ENCODE results near the gene DNASE2.
A peak's percentile ranks its signal among the peaks of the same experiment; 100 is the strongest.

Gene DNASE2

DNA sequence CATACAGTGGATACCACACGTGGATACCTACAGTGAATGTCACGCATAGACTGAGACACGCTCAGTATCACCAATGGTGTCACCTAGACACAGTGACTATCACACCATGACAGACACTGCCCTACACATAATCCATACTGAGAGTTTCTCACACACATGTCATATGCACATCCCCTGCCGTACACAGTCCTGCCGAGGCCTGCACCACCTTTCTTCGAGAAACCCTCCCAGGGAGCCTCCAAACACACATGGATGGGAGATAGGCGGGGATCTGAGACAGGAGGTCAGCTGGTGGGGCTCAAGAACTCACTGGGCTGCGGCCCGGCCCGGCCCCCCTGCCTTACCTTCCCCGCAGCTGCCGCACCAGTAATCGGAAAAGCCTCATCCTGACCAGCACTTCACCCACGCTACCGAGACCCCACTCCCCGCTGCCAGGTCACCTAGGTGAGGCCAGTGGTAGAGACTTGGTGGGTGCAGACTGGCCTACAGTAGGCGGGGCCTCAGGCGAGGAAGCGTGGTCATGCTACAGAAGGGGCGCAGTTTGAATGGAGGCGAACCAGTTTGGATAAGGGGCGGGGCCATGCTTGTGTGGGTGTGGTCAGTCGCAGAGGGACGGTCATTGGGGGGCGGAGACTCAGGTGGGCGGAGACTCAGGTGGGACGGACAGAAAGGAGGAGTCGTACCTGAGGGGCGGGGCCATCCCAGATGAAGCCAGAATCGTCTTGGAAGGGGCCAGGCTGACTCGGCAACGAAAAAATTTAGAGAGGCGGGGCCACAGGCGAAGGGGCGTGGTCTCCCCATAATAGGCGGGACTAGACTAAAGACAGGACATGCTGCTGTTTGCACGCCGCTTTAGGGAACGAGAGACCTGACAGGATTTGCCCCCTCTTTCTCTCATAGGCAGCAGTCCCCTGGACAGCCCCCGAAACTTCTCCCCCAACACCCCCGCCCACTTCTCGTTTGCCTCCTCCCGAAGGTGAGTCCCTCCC, 40.9 kb downstream of the DNASE2 start:
- Histone ChIP-seq H2AFZ (ENCODE audit: low read depth, low read length) (no peak overlapping the region), H3K27me3 (ENCODE audit: insufficient read depth, low read length) (peaks cover 7% of the 10 kb centered on the region), H3K4me1 (ENCODE audit: insufficient read depth, low read length) (peaks cover 12% of the 10 kb centered on the region), H3K4me3 (ENCODE audit: low read length) (no peak overlapping the region), H3K9me3 (ENCODE audit: low read length) (no peaks in the 10 kb centered on the region), H3K36me3 (ENCODE audit: insufficient read depth, low read length) (peaks cover 2% of the 10 kb centered on the region)

DNA sequence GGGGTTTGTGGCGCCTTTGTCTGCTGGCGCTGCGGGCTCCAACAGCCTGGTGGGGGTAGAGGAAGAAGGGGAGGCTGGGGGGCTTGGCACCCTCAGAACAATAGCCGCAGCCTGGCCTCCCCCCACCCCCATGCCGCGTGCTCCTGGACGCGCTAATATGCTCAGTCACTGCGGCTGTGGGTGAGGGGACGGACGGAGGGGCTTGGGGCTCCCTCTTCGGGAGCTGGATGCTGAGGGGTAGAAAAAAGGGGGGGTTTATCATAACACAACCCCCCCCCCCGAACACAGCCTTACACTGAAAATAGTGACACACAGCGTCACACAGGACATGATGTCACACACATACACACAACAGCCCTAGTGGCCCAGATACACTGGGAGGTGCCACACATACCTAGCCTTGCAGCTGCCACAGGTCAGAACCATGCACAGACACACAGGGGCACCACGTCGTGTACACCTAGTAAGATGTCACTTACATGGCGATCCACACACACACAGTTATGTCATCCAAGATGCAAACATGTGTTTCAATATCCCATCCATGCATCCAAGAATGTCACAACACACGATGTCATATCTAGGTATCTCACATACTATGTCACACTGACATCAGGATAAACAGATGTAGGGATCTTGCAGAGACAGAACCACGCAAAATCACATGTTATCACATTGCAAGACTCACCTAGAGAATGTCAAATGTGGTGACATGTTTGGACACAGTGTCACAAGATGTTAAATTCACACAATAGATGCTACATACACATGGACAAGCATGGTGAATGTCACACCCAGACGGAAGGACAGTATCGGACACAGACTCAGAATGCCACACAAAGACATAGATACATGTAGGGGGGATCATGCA, 42.1 kb downstream of the DNASE2 start:
- H3K4me1 ChIP-seq (ENCODE audit: insufficient read depth, low read length) = peaks cover 15% of the 10 kb centered on the region
- H3K36me3 ChIP-seq (ENCODE audit: insufficient read depth, low read length) = peaks cover 2% of the 10 kb centered on the region
- H3K9me3 ChIP-seq (ENCODE audit: low read length) = no peaks in the 10 kb centered on the region
- peak overlapping the region; percentile 71 for H3K4me3 ChIP-seq (ENCODE audit: low read length)
- peak overlapping the region; percentile 99 for H2AFZ ChIP-seq (ENCODE audit: low read depth, low read length)
- H3K27me3 ChIP-seq (ENCODE audit: insufficient read depth, low read length) = peaks cover 20% of the 10 kb centered on the region

- Histone ChIP-seq H3K9me3 (ENCODE audit: low read length) (no peaks in the 10 kb centered on the region), H3K27me3 (ENCODE audit: insufficient read depth, low read length) (peaks cover 24% of the 10 kb centered on the region)
These were observed 42.9 kb downstream of the DNASE2 start, which contains the start of gene MAST1 for GRCh38 chr19:12838182-12838885. MAST1 (plus strand) TSS chr19:12838515; CDS start chr19:12838573, 58 bp downstream.

DNA sequence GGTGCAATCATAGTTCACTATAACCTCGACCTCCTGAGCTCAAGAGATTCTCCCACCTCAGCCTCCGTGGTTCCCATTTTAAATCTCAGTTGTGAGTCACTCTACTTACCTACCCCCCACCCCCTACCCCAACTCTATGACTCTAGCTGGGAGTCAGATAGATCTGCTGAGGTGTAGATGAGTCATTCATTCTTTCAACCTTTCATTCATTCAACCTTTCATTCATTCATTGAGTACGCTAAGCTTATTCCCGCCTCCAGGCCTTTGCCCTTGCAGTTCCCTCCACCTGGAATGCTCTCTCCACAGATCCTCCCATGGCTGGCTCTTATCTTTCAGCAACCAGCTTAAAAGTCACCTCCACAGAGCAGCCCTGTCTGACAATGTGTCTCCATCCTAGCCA, 44.0 kb downstream of the DNASE2 start:
- no peak overlapping the region for H2AFZ ChIP-seq (ENCODE audit: low read depth, low read length)
- peaks cover 25% of the 10 kb centered on the region for H3K4me1 ChIP-seq (ENCODE audit: insufficient read depth, low read length)
- H3K36me3 ChIP-seq (ENCODE audit: insufficient read depth, low read length) = no peaks in the 10 kb centered on the region
- no peaks in the 10 kb centered on the region for H3K9me3 ChIP-seq (ENCODE audit: low read length)
- H3K27me3 ChIP-seq (ENCODE audit: insufficient read depth, low read length) = peaks cover 26% of the 10 kb centered on the region
- no peak overlapping the region for H3K4me3 ChIP-seq (ENCODE audit: low read length)

More at GRCh38 chr19:12838182-12838885, 42.9 kb downstream of the DNASE2 start, which contains the start of gene MAST1:
- peak within 1 kb of the TSS; percentile 71 for H3K4me3 ChIP-seq (ENCODE audit: low read length)
- H3K36me3 ChIP-seq (ENCODE audit: insufficient read depth, low read length) = no peaks in the 10 kb centered on the region
- peak within 1 kb of the TSS; percentile 99 for H2AFZ ChIP-seq (ENCODE audit: low read depth, low read length)
- peaks cover 17% of the 10 kb centered on the region for H3K4me1 ChIP-seq (ENCODE audit: insufficient read depth, low read length)

DNA sequence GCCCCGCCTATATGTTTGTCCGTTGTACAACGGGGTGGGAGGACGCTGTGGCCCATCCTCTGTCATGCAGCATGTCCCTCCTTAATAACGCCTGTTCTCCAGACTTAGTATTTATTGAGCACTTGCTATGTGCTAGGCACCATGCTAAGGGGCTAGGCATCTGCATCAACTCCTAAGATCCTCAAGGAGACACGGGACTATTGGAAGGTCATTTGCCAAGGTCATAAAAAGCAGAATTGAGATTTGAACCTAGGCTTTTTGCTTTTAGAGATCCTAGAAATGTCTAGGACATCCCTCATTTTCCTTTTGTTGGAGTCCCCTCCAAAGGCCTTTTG, 44.8 kb downstream of the DNASE2 start:
- Histone ChIP-seq H2AFZ (ENCODE audit: low read depth, low read length) (no peak overlapping the region), H3K4me1 (ENCODE audit: insufficient read depth, low read length) (peaks cover 25% of the 10 kb centered on the region), H3K36me3 (ENCODE audit: insufficient read depth, low read length) (no peaks in the 10 kb centered on the region), H3K4me3 (ENCODE audit: low read length) (no peak overlapping the region), H3K9me3 (ENCODE audit: low read length) (no peaks in the 10 kb centered on the region), H3K27me3 (ENCODE audit: insufficient read depth, low read length) (peaks cover 26% of the 10 kb centered on the region)

DNA sequence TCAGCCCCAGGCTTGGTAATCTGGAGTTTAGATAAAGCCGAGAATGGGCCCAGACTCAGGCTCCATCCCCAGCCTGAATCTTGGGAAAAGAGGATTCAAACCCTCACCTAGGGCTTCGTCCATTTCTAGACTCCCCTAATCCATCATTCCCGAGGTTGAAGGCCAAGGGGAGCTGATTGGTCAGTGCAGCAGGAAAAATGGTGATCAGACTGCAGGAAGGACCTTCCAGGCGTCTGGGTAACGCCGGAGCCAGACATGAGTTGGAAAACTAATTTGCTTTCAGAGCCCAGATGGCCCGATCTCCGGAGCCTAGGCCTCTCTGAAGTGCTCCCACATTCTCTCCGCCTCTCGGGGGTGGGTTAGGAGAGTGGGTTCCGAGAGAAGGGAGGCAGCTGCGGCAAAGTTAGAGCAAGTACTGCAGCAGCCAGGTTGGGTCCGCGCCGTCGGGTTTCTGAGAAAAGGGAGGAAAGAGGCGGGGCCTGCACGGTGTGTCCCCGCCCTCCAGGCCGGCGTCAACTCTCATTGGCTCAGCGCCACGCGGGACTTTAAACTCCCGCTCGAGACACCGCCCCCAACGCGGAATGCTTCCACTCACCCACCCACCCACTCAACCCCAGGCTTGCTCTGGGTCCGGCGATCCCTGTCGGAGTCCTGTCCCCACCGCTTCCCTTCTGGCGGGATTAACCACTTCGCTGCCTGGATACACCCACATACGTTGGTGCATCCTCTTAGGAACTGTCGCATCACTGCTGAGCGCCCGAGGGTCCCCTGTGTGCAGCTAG, 46.1 kb downstream of the DNASE2 start:
- H3K9me3 ChIP-seq (ENCODE audit: low read length) = no peaks in the 10 kb centered on the region
- no peak overlapping the region for H2AFZ ChIP-seq (ENCODE audit: low read depth, low read length)
- H3K4me3 ChIP-seq (ENCODE audit: low read length) = no peak overlapping the region
- peaks cover 23% of the 10 kb centered on the region for H3K4me1 ChIP-seq (ENCODE audit: insufficient read depth, low read length)
- peaks cover 36% of the 10 kb centered on the region for H3K27me3 ChIP-seq (ENCODE audit: insufficient read depth, low read length)
- no peaks in the 10 kb centered on the region for H3K36me3 ChIP-seq (ENCODE audit: insufficient read depth, low read length)

DNA sequence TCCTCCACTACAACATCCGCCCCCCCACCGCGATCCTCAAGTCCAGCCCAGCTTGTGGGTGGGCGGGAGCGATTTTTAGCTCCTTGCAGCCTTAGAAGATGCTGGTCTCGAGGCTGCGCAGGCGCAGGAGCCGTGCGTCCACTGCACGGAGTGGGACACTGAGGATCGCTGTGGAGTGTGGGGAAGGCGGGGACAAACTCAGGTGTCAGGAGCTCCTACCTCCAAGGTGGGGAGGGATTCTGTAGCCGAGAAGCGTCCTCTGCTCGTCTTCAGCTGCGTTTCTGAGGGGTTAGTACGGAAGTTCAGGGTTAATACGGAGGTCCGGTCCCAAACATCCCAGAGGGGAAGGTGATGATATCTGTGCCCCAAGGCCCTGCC, 46.7 kb downstream of the DNASE2 start, which contains the start of gene RTBDN:
TSS of gene RTBDN (minus strand) at position 14 of the 378 bp plus-strand sequence. CDS start 4,600 bp downstream, outside the sequence.
- Histone ChIP-seq H2AFZ (ENCODE audit: low read depth, low read length) (peak within 1 kb of the TSS; percentile 44), H3K27me3 (ENCODE audit: insufficient read depth, low read length) (peaks cover 42% of the 10 kb centered on the region), H3K4me1 (ENCODE audit: insufficient read depth, low read length) (peaks cover 23% of the 10 kb centered on the region), H3K9me3 (ENCODE audit: low read length) (no peaks in the 10 kb centered on the region), H3K4me3 (ENCODE audit: low read length) (peak within 1 kb of the TSS; percentile 49), H3K36me3 (ENCODE audit: insufficient read depth, low read length) (no peaks in the 10 kb centered on the region)

GRCh38 chr19:12833738-12834565, 47.3 kb downstream of the DNASE2 start:
- Histone ChIP-seq H3K9me3 (ENCODE audit: low read length) (no peaks in the 10 kb centered on the region), H3K4me3 (ENCODE audit: low read length) (peak overlapping the region; percentile 49)

DNA sequence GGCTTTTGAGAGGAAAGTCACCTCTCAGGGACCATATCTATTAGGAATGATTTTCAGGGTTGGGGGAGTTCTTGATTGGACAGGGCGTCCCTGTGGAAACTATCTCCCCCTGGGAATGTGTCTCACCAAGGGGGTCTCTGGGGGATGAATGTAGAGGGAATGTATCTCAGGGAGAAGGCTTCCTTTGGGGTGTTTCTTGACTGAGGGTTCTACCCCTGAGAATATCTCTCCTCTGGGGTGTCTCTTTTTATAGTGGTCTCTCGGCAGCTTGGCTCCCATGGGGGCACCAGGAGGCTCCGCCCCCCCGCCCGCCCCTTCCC, 47.9 kb downstream of the DNASE2 start:
- Histone ChIP-seq H3K4me3 (ENCODE audit: low read length) (peak overlapping the region; percentile 44), H3K27me3 (ENCODE audit: insufficient read depth, low read length) (peaks cover 52% of the 10 kb centered on the region), H3K4me1 (ENCODE audit: insufficient read depth, low read length) (peaks cover 17% of the 10 kb centered on the region), H2AFZ (ENCODE audit: low read depth, low read length) (no peak overlapping the region), H3K9me3 (ENCODE audit: low read length) (no peaks in the 10 kb centered on the region), H3K36me3 (ENCODE audit: insufficient read depth, low read length) (no peaks in the 10 kb centered on the region)

More at GRCh38 chr19:12833738-12834565, 47.3 kb downstream of the DNASE2 start:
- Histone ChIP-seq H3K36me3 (ENCODE audit: insufficient read depth, low read length) (no peaks in the 10 kb centered on the region), H3K27me3 (ENCODE audit: insufficient read depth, low read length) (peaks cover 46% of the 10 kb centered on the region), H2AFZ (ENCODE audit: low read depth, low read length) (peak overlapping the region; percentile 44), H3K4me1 (ENCODE audit: insufficient read depth, low read length) (peaks cover 19% of the 10 kb centered on the region)

DNA sequence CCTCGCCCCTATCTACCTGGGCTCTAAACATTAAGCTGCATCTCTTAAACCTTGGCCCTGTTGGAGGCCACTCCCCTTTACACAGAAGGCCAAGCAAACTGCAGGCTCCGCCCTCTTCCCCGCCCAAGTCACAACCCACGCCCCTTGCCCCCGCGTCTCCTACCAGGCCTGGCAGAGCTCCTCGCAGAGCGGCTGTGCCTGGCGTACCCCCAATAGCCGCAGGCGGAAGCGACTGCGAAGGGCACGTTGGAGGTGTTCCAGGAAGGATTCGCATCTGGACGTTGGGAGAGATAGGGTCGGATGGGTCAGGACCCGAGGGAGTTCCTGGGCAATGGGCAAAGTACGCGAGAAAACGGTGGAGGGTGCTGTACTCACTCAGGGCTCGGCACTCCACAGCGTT, 52.8 kb downstream of the DNASE2 start:
- no peaks in the 10 kb centered on the region for H3K36me3 ChIP-seq (ENCODE audit: insufficient read depth, low read length)
- H3K4me3 ChIP-seq (ENCODE audit: low read length) = no peak overlapping the region
- H3K9me3 ChIP-seq (ENCODE audit: low read length) = no peaks in the 10 kb centered on the region
- no peak overlapping the region for H2AFZ ChIP-seq (ENCODE audit: low read depth, low read length)
- peaks cover 36% of the 10 kb centered on the region for H3K27me3 ChIP-seq (ENCODE audit: insufficient read depth, low read length)
- peaks cover 9% of the 10 kb centered on the region for H3K4me1 ChIP-seq (ENCODE audit: insufficient read depth, low read length)

DNA sequence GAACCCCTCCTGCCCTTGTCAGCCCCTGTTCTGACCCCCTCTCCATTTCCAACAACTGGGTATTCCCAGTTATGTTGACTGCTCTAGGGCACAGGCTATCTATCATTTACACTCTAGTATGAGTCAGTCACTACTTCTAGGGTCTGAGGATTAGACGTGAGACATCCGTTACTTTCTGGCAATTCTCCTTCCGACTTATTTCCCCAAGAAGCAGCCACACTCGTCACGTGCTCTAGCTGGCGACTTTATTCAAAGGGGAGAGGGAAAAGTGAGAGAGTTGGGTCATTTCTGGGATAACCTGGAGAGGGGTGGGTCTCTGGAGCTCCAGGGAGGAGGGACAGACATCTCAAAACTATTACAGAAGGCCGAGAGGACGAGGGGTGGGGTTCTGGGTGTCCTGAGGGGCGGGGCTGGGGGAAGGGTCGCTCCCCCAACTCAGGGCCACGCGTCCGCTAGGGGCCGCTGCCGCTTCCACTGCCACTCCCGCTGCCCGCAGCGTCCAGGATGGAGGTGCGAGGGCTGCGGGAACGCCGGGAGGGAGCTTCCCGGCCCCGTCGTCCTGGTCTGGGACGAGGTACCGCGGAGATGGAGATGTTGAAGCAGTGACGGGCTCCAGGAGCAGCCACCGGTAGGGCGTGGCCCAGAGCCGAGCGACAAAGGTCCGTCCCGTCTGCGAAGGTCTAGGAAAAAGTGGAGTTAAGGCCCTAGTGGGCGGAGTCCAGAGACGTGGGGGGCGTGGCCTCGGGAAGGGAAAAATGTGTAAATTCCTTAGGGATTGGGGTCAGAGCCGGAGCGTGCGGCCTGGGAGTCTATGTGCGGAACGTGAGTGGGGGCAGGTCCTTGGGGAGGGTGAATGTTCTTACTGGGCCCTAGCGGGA, 55.8 kb downstream of the DNASE2 start:
- no peaks in the 10 kb centered on the region for H3K9me3 ChIP-seq (ENCODE audit: low read length)
- no peaks in the 10 kb centered on the region for H3K4me1 ChIP-seq (ENCODE audit: insufficient read depth, low read length)
- no peak overlapping the region for H2AFZ ChIP-seq (ENCODE audit: low read depth, low read length)
- H3K36me3 ChIP-seq (ENCODE audit: insufficient read depth, low read length) = no peaks in the 10 kb centered on the region
- peaks cover 23% of the 10 kb centered on the region for H3K27me3 ChIP-seq (ENCODE audit: insufficient read depth, low read length)
- H3K4me3 ChIP-seq (ENCODE audit: low read length) = no peak overlapping the region

All from neuron (in vitro differentiated cells).